H1 (cell line): ENCODE results near the gene UHMK1. TPM values are rescaled to one million over a fixed set of nuclear protein-coding genes. Genes with fewer than 3 reads are reported as not detected.

Experiments
- CTCF ChIA-PET: fragments of 300-600 bp; sonication (Branson Sonifier 250); formaldehyde crosslinking; loops from one replicate; lab custom pipeline; 2021; ENCODE audit not compliant: partially characterized antibody; lab: Charles Lee
- POLR2A ChIA-PET: fragments of 300-600 bp; sonication (Branson Sonifier 250); formaldehyde crosslinking; loops from one replicate; lab custom pipeline; 2021; ENCODE audit warnings: inconsistent platforms; ENCODE audit not compliant: partially characterized antibody; lab: Charles Lee
- DNase-seq, 2 experiments: peaks; one replicate each; pipeline versions ENCODE4 v3.0.0 to v3.0.0-alpha.2; 2010 to 2022; ENCODE audit warnings: low spot score in 2 of 2, low read depth in 1 of 2, mixed read lengths in 1 of 2
- FAIRE-seq: peaks from 2 replicates; lab custom pipeline; 2011; peaks lifted over from hg19 to GRCh38; lab: Jason Lieb, UNC
- H2AFZ ChIP-seq: 2 replicates; pipeline ENCODE4 v1.8.1; 2012; ENCODE audit warnings: low read length, inconsistent platforms
- H2AK5ac ChIP-seq: 2 replicates; pipeline ENCODE4 v1.6.1; 2013; ENCODE audit warnings: low read depth, low read length
- H2BK120ac ChIP-seq: replicated peaks from 2 replicates; pipeline ENCODE3; 2013; ENCODE audit warnings: low read depth, low read length, inconsistent platforms
- H2BK12ac ChIP-seq: 2 replicates; pipeline ENCODE4 v1.6.1; 2013; ENCODE audit warnings: low read depth, low read length
- H2BK15ac ChIP-seq: 2 replicates; pipeline ENCODE4 v1.6.1; 2013; ENCODE audit warnings: low read length
- H2BK20ac ChIP-seq: 2 replicates; pipeline ENCODE4 v1.6.1; 2013; ENCODE audit warnings: low read length
- H2BK5ac ChIP-seq: 2 replicates; pipeline ENCODE4 v1.6.1; 2013; ENCODE audit warnings: low read depth, low read length
- H3K14ac ChIP-seq: 2 replicates; pipeline ENCODE4 v1.6.1; 2013; ENCODE audit warnings: inconsistent platforms; ENCODE audit not compliant: insufficient read length
- H3K18ac ChIP-seq: 2 replicates; pipeline ENCODE4 v1.6.1; 2013; ENCODE audit warnings: low read length; ENCODE audit errors: extremely low read depth
- H3K23ac ChIP-seq: 2 replicates; pipeline ENCODE4 v1.6.1; 2013; ENCODE audit warnings: inconsistent platforms; ENCODE audit not compliant: insufficient read length
- H3K23me2 ChIP-seq: 2 replicates; pipeline ENCODE4 v1.6.1; 2013; ENCODE audit warnings: low read depth, low read length
- H3K27ac ChIP-seq: 2 replicates; pipeline ENCODE4 v1.6.1; 2011; ENCODE audit warnings: low read depth, low read length, inconsistent platforms
- H3K27me3 ChIP-seq, 4 experiments: replicated peaks in 1 of 4; 1 replicate in 1 of 4; 2 replicates in 3 of 4; pipeline versions ENCODE4 v1.6.1 to v1.8.1; 2011 to 2013; ENCODE audit warnings: low read length in 3 of 4, mild to moderate bottlenecking in 3 of 4, inconsistent platforms in 2 of 4, mixed read lengths in 2 of 4, moderate library complexity in 1 of 4; ENCODE audit not compliant: control insufficient read depth in 3 of 4, insufficient read depth in 3 of 4; ENCODE audit errors: extremely low read depth in 1 of 4
- H3K36me3 ChIP-seq, 4 experiments: 2 replicates each; pipeline versions ENCODE4 v1.6.1 to v1.8.1; 2011 to 2013; ENCODE audit warnings: mild to moderate bottlenecking in 4 of 4, low read length in 3 of 4, moderate library complexity in 2 of 4, control low read depth in 1 of 4, inconsistent platforms in 1 of 4; ENCODE audit not compliant: insufficient read depth in 4 of 4, control insufficient read depth in 2 of 4
- H3K4ac ChIP-seq: replicated peaks from 2 replicates; pipeline ENCODE3; 2013; ENCODE audit warnings: low read length, low read depth, mixed read lengths, inconsistent platforms; ENCODE audit not compliant: insufficient read length
- H3K4me1 ChIP-seq, 4 experiments: replicated peaks in 1 of 4; 1 replicate in 1 of 4; 2 replicates in 3 of 4; pipeline versions ENCODE4 v1.6.1 to v1.8.1; 2011 to 2013; ENCODE audit warnings: low read length in 3 of 4, inconsistent platforms in 2 of 4, mixed read lengths in 1 of 4; ENCODE audit not compliant: insufficient read depth in 4 of 4, control insufficient read depth in 3 of 4
- H3K4me2 ChIP-seq, 2 experiments: 2 replicates each; pipeline versions ENCODE4 v1.6.1 to v1.8.1; 2011 to 2013; ENCODE audit warnings: low read depth in 2 of 2, low read length in 2 of 2, control low read depth in 1 of 2, inconsistent platforms in 1 of 2, mild to moderate bottlenecking in 1 of 2; ENCODE audit not compliant: insufficient read depth in 1 of 2
- H3K4me3 ChIP-seq, 4 experiments: fragments of 200-600, 300-600 bp in 1 of 4; sonication (generic), shearing (Covaris generic), sonication (Bioruptor Twin) in 1 of 4; 2 replicates each; pipeline versions ENCODE4 v1.5.1 to v1.8.1; 2011 to 2016; ENCODE audit warnings: low read length in 4 of 4, low read depth in 3 of 4, control low read depth in 2 of 4, inconsistent platforms in 2 of 4, mild to moderate bottlenecking in 2 of 4, mixed read lengths in 1 of 4, moderate library complexity in 1 of 4; ENCODE audit not compliant: insufficient read depth in 2 of 4; ENCODE audit errors: extremely low read depth in 1 of 4
- H3K56ac ChIP-seq: replicated peaks from 2 replicates; pipeline ENCODE3; 2013; ENCODE audit warnings: low read depth, mild to moderate bottlenecking, mixed read lengths, low read length, inconsistent platforms; ENCODE audit not compliant: insufficient read length
- H3K79me1 ChIP-seq: 2 replicates; pipeline ENCODE4 v1.6.1; 2013; ENCODE audit warnings: low read depth, low read length, control low read depth
- H3K79me2 ChIP-seq, 2 experiments: 2 replicates each; pipeline versions ENCODE4 v1.6.1 to v1.8.1; 2012 to 2013; ENCODE audit warnings: low read length in 2 of 2, mild to moderate bottlenecking in 2 of 2, inconsistent platforms in 1 of 2; ENCODE audit not compliant: insufficient read depth in 2 of 2, control insufficient read depth in 1 of 2
- H3K9ac ChIP-seq, 4 experiments: replicated peaks in 1 of 4; 1 replicate in 1 of 4; 2 replicates in 3 of 4; pipeline versions ENCODE4 v1.6.1 to v1.8.1; 2011 to 2013; ENCODE audit warnings: low read depth in 3 of 4, low read length in 3 of 4, control low read depth in 2 of 4, mild to moderate bottlenecking in 2 of 4, moderate library complexity in 2 of 4, inconsistent platforms in 1 of 4; ENCODE audit errors: extremely low read depth in 1 of 4
- H3K9me3 ChIP-seq, 2 experiments: 2 replicates each; pipeline versions ENCODE4 v1.6.1 to v1.8.1; 2012 to 2013; ENCODE audit warnings: mild to moderate bottlenecking in 2 of 2, moderate library complexity in 2 of 2, control low read depth in 1 of 2, inconsistent platforms in 1 of 2, low read depth in 1 of 2, low read length in 1 of 2, mixed read lengths in 1 of 2; ENCODE audit not compliant: insufficient read depth in 2 of 2
- H4K20me1 ChIP-seq, 2 experiments: replicated peaks in 1 of 2; 2 replicates each; pipeline versions ENCODE3 to v1.8.1; 2011 to 2013; ENCODE audit warnings: inconsistent platforms in 2 of 2, low read length in 2 of 2, mild to moderate bottlenecking in 1 of 2; ENCODE audit not compliant: insufficient read depth in 2 of 2, control insufficient read depth in 1 of 2
- H4K5ac ChIP-seq: 2 replicates; pipeline ENCODE4 v1.6.1; 2013; ENCODE audit warnings: low read length, low read depth, mixed read lengths, inconsistent platforms; ENCODE audit not compliant: insufficient read length
- H4K8ac ChIP-seq: 2 replicates; pipeline ENCODE4 v1.8.0; 2013; ENCODE audit warnings: mild to moderate bottlenecking, moderate library complexity, low read length, inconsistent platforms; ENCODE audit not compliant: insufficient read depth; ENCODE audit errors: extremely low read depth
- H4K91ac ChIP-seq: replicated peaks from 2 replicates; pipeline ENCODE3; 2013; ENCODE audit warnings: low read length, mixed read lengths, inconsistent platforms; ENCODE audit not compliant: insufficient read length
- ASH2L ChIP-seq: fragments of 200-600, 300-600 bp; sonication (generic); IDR thresholded peaks from one replicate; pipeline ENCODE4 v1.7.1; 2017; ENCODE audit warnings: low read length
- ATF3 ChIP-seq: IDR thresholded peaks from 2 replicates; pipeline ENCODE4 v1.6.1; 2011; ENCODE audit warnings: low read depth, mild to moderate bottlenecking, low read length; ENCODE audit not compliant: insufficient read depth
- CBX5 ChIP-seq: fragments of 300-800, 300-1000 bp; sonication (generic); IDR thresholded peaks from 2 replicates; pipeline ENCODE4 v1.7.1; 2016; ENCODE audit warnings: antibody characterized with exemption, low read length, low read depth
- EZH2 ChIP-seq: fragments of 200-600 bp; sonication (generic); IDR thresholded peaks from 2 replicates; pipeline ENCODE4 v1.7.1; 2012; ENCODE audit warnings: low read depth, mild to moderate bottlenecking, moderate library complexity, low read length, inconsistent platforms; ENCODE audit not compliant: severe bottlenecking
- MAFK ChIP-seq: IDR thresholded peaks from 2 replicates; pipeline ENCODE4 v1.6.1; 2012; ENCODE audit warnings: low read depth, mild to moderate bottlenecking, improper control_type of control experiment, low read length
- NRF1 ChIP-seq: IDR thresholded peaks from 2 replicates; pipeline ENCODE4 v1.6.1; 2011; ENCODE audit warnings: mild to moderate bottlenecking, low read depth, low read length, improper control_type of control experiment
- POLR2A ChIP-seq, 2 experiments: IDR thresholded peaks; 1 replicate in 1 of 2; 2 replicates in 1 of 2; pipeline ENCODE4 v1.6.1; 2011; ENCODE audit warnings: low read depth in 2 of 2, low read length in 2 of 2, mild to moderate bottlenecking in 2 of 2; ENCODE audit errors: control extremely low read depth in 1 of 2
- RAD21 ChIP-seq, 2 experiments: IDR thresholded peaks in 1 of 2; conservative IDR thresholded peaks in 1 of 2; 2 replicates each; pipeline ENCODE4 v1.6.1; 2011; ENCODE audit warnings: low read depth in 2 of 2, low read length in 2 of 2, improper control_type of control experiment in 1 of 2, inconsistent platforms in 1 of 2, mild to moderate bottlenecking in 1 of 2, moderate library complexity in 1 of 2
- RNF2 ChIP-seq: fragments of 200-900, 300-1000 bp; sonication (generic); IDR thresholded peaks from 2 replicates; pipeline ENCODE4 v1.7.1; 2016; ENCODE audit warnings: borderline replicate concordance, low read depth, mild to moderate bottlenecking, antibody characterized with exemption, low read length; ENCODE audit not compliant: poor library complexity, severe bottlenecking; ENCODE audit errors: missing control alignments
- SUZ12 ChIP-seq: fragments of 200-600 bp; sonication (generic); IDR thresholded peaks from 2 replicates; pipeline ENCODE4 v1.6.1; 2012; ENCODE audit warnings: mild to moderate bottlenecking, inconsistent platforms, low read length, moderate library complexity, mixed read lengths
- TEAD4 ChIP-seq: IDR thresholded peaks from 2 replicates; pipeline ENCODE4 v1.6.1; 2012; ENCODE audit warnings: low read depth, low read length, inconsistent platforms, mixed read lengths
- ZNF274 ChIP-seq: IDR thresholded peaks from 2 replicates; pipeline ENCODE4 v1.7.0; 2012; ENCODE audit warnings: low read length, borderline replicate concordance; ENCODE audit errors: extremely low read depth
- WGBS, 2 experiments: shearing (Covaris generic) in 1 of 2; methylation state at CpG; one replicate each; pipeline versions ENCODE4 v1.1.6 to v1.1.7; 2013 to 2015; ENCODE audit warnings: low lambda C conversion rate in 2 of 2, mixed read lengths in 2 of 2, inconsistent platforms in 1 of 2, low coverage in 1 of 2, missing lambda C conversion rate in 1 of 2; ENCODE audit not compliant: insufficient replicate concordance in 2 of 2, insufficient coverage in 1 of 2, insufficient read length in 1 of 2; ENCODE audit errors: extremely low coverage in 1 of 2, missing lambda C conversion rate in 1 of 2; 5-methylcytosine and 5-hydroxymethylcytosine counted together
- polyA plus RNA-seq, 7 experiments: library from polyadenylated mRNA; depleted of rRNA in 3 of 7; stranded (reverse) in 5 of 7; unstranded in 2 of 7; fragments of >200 nt in 5 of 7; fragments of 200-250 nt in 2 of 7; gene quantifications; 1 replicate in 5 of 7; 2 replicates in 1 of 7; 4 replicates in 1 of 7; pipeline versions ENCODE4 v1.2.1 to v1.2.3, GENCODE V29; 2011 to 2013; ENCODE audit warnings: missing spikeins in 2 of 7, mixed read lengths in 2 of 7
- total RNA-seq: library from RNA; stranded (reverse); fragmentation: NEBNext Ultra II Directional; extraction: Animal tissue kit (Norgen Biotek cat#: 25700); gene quantifications from 2 replicates; pipeline ENCODE4 v1.2.1, GENCODE V29; 2021
- TF ChIP-seq, protein P1 (sequence below): IDR thresholded peaks from 2 replicates; pipeline ENCODE4 v1.6.1; 2012; ENCODE audit warnings: inconsistent platforms

Gene UHMK1
- total and polyA plus RNA-seq, 2 of the 8 experiments (the other 6 are each of a cell fraction or from before 2014, with no cell fraction given), result 4.6 to 16.1 TPM

DNA sequence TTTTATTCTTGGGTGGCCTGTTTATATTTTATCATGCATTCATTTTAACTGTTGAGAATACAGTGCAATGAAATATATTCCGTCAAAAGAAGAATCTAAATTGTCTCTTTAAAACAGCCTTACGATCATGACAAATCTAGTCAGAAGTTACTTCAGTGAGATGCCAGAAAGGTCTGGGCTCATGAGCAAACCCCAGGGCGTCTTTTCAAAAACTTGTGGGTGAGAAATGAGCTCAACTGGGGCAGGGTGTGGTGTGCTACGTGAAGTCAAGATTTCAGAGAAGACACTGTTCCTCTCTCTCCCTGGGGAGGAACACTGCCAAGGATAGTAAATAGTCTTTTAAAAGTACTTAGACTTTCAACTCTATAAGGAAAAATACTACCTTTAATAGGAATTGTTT, 50.6 kb downstream of the UHMK1 start:
- Histone ChIP-seq H3K79me2 (no peaks in the 10 kb centered on the region), H3K23me2 (no peaks in the 10 kb centered on the region), H3K79me1 (no peaks in the 10 kb centered on the region), H3K27me3 (no peaks in the 10 kb centered on the region), H2AK5ac (no peak overlapping the region), H3K4me3 (no peak overlapping the region), H3K4me2 (no peak overlapping the region), H3K9me3 (0 out of 4 replicates have a peak, but pooled peaks cover 0 to under 1% of the 10 kb centered on the region in 2 experiments), H4K91ac (no peak overlapping the region), H2BK12ac (no peak overlapping the region), H3K4me1 (no peaks in the 10 kb centered on the region), H3K56ac (no peak overlapping the region), H4K20me1 (no peaks in the 10 kb centered on the region), H3K27ac (no peak overlapping the region), H3K4ac (no peak overlapping the region), H3K23ac (no peak overlapping the region), H2BK20ac (no peak overlapping the region), H4K5ac (no peak overlapping the region), H3K9ac (no peak overlapping the region), H4K8ac (no peak overlapping the region), H2BK5ac (no peak overlapping the region), H3K18ac (no peak overlapping the region), H2BK15ac (no peak overlapping the region), H3K14ac (no peak overlapping the region), H2BK120ac (no peak overlapping the region), H2AFZ (0 out of 2 replicates have a peak overlapping the region, but pooled peaks have one; percentile 29), H3K36me3 (no peaks in the 10 kb centered on the region)
- DNase-seq, result no peak
- POLR2A ChIA-PET, result no interaction called here
- CTCF ChIA-PET, result interaction anchor here (0.6 kb wide), 1 partner anchor 11 kb away, joined by 4 read pairs; no protein-coding TSS in a partner anchor
- no peak for FAIRE-seq
- WGBS, 2 experiments, result 94% methylated on average over 4 of the region's 4 CpGs; no CpG with 5 or more reads in 1 of the 2 experiments
- no peak for TF ChIP-seq POLR2A (IDR thresholded peaks at IDR 0.05; ENCODE audit: control extremely low read depth in 1 of 2, low read depth in 2 of 2, low read length in 2 of 2)
- no peak for TF ChIP-seq ASH2L
- TF ChIP-seq, protein P1, sequence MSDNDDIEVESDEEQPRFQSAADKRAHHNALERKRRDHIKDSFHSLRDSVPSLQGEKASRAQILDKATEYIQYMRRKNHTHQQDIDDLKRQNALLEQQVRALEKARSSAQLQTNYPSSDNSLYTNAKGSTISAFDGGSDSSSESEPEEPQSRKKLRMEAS, result no peak
- TF ChIP-seq RAD21 (IDR thresholded peaks at IDR 0.05 in 1 of 2, conservative IDR thresholded peaks at IDR 0.05 in 1 of 2; ENCODE audit: low read depth in 2 of 2, low read length in 2 of 2), result no peak
- no peak for TF ChIP-seq EZH2
- no peak for TF ChIP-seq ATF3
- TF ChIP-seq CBX5, result no peak
- TF ChIP-seq MAFK, result no peak
- no peak for TF ChIP-seq RNF2
- no peak for TF ChIP-seq ZNF274
- no peak for TF ChIP-seq TEAD4
- TF ChIP-seq NRF1, result no peak
- no peak for TF ChIP-seq SUZ12
